HEK293 (cell line): ENCODE measurements around the gene ZNF79.

Experiments used
- CTCF ChIA-PET: fragments of 350-600 bp; formaldehyde crosslinking; extraction: SDS; loops from one replicate; lab custom pipeline; 2021; ENCODE audit warnings: antibody characterized with exemption; lab: Yijun Ruan, JAX
- POLR2A ChIA-PET: fragments of 300-600 bp; formaldehyde crosslinking; extraction: SDS; loops from one replicate; lab custom pipeline; 2020; ENCODE audit warnings: antibody characterized with exemption, inconsistent platforms; lab: Yijun Ruan, JAX
- H3K27ac ChIP-seq: fragments of 200-500 bp; sonication (Bioruptor generic); 2 replicates; pipeline ENCODE4 v1.5.1; 2014; ENCODE audit warnings: low read depth, low read length, control low read depth, inconsistent platforms; ENCODE audit errors: extremely low read depth
- H3K36me3 ChIP-seq, 2 experiments: fragments of 200-500 bp in 1 of 2; sonication (Bioruptor generic) in 1 of 2; 1 replicate in 1 of 2; 2 replicates in 1 of 2; pipeline ENCODE4 v1.5.1; 2014 to 2017; ENCODE audit warnings: inconsistent platforms in 2 of 2, low read length in 2 of 2; ENCODE audit not compliant: control insufficient read depth in 2 of 2, insufficient read depth in 1 of 2
- H3K4me1 ChIP-seq: fragments of 200-500 bp; sonication (Bioruptor generic); 2 replicates; pipeline ENCODE4 v1.5.1; 2014; ENCODE audit warnings: mild to moderate bottlenecking, low read length, inconsistent platforms; ENCODE audit not compliant: control insufficient read depth, insufficient read depth
- H3K4me3 ChIP-seq: 2 replicates; pipeline ENCODE4 v1.5.1; 2011; ENCODE audit warnings: low read depth, mild to moderate bottlenecking, control low read depth, low read length, moderate library complexity
- H3K9me3 ChIP-seq: fragments of 200-500 bp; sonication (Bioruptor generic); 2 replicates; pipeline ENCODE4 v1.5.1; 2014; ENCODE audit warnings: low read depth, low read length, inconsistent platforms; ENCODE audit not compliant: control insufficient read depth, insufficient read depth
- BCL11B ChIP-seq: fragments of 450-650 bp; formaldehyde crosslinking; IDR thresholded peaks from 2 replicates; pipeline ENCODE4 v1.5.1; 2016; ENCODE audit warnings: low read depth, missing biosample characterization, missing genetic modification characterization
- KLF10 ChIP-seq: fragments of 450-650 bp; IDR thresholded peaks from 2 replicates; pipeline ENCODE4 v1.5.1; 2018; ENCODE audit warnings: missing biosample characterization, mild to moderate bottlenecking, missing genetic modification characterization
- KLF9 ChIP-seq: fragments of 450-650 bp; formaldehyde crosslinking; IDR thresholded peaks from 2 replicates; pipeline ENCODE4 v1.5.1; 2016; ENCODE audit warnings: missing biosample characterization, missing genetic modification characterization, low read depth
- OSR2 ChIP-seq: fragments of 450-650 bp; formaldehyde crosslinking; IDR thresholded peaks from 2 replicates; pipeline ENCODE4 v1.5.1; 2016; ENCODE audit warnings: missing biosample characterization, missing genetic modification characterization
- PRDM1 ChIP-seq: fragments of 450-650 bp; formaldehyde crosslinking; IDR thresholded peaks from 2 replicates; pipeline ENCODE4; 2016; ENCODE audit warnings: missing biosample characterization, missing genetic modification characterization
- SP2 ChIP-seq: fragments of 450-650 bp; formaldehyde crosslinking; IDR thresholded peaks from 2 replicates; pipeline ENCODE4 v1.5.1; 2016; ENCODE audit warnings: missing biosample characterization, missing genetic modification characterization
- TCF7L2 ChIP-seq: IDR thresholded peaks from 2 replicates; pipeline ENCODE4 v1.6.1; 2011; ENCODE audit warnings: low read depth, mild to moderate bottlenecking, inconsistent platforms, low read length, moderate library complexity, borderline replicate concordance
- ZBTB1 ChIP-seq: fragments of 450-650 bp; formaldehyde crosslinking; IDR thresholded peaks from 2 replicates; pipeline ENCODE4 v1.5.1; 2016; ENCODE audit warnings: missing biosample characterization, missing genetic modification characterization
- ZFP37 ChIP-seq: fragments of 450-650 bp; formaldehyde crosslinking; IDR thresholded peaks from 2 replicates; pipeline ENCODE4 v1.5.1; 2016; ENCODE audit warnings: missing biosample characterization, missing genetic modification characterization
- ZNF16 ChIP-seq: fragments of 450-650 bp; formaldehyde crosslinking; IDR thresholded peaks from 2 replicates; pipeline ENCODE4 v1.5.1; 2016; ENCODE audit warnings: low read depth, missing biosample characterization, missing genetic modification characterization
- ZNF280C ChIP-seq: fragments of 450-650 bp; formaldehyde crosslinking; IDR thresholded peaks from 2 replicates; pipeline ENCODE4 v1.5.1; 2016; ENCODE audit warnings: missing biosample characterization, missing genetic modification characterization
- ZNF391 ChIP-seq: fragments of 450-650 bp; formaldehyde crosslinking; IDR thresholded peaks from 2 replicates; pipeline ENCODE4 v1.5.1; 2016; ENCODE audit warnings: low read depth, missing biosample characterization, missing genetic modification characterization, borderline replicate concordance
- ZNF416 ChIP-seq: fragments of 450-650 bp; formaldehyde crosslinking; IDR thresholded peaks from 2 replicates; pipeline ENCODE4 v1.5.1; 2016; ENCODE audit warnings: missing biosample characterization, missing genetic modification characterization
- ZNF426 ChIP-seq: fragments of 450-650 bp; formaldehyde crosslinking; IDR thresholded peaks from 2 replicates; pipeline ENCODE4 v1.5.1; 2017; ENCODE audit warnings: missing biosample characterization, missing genetic modification characterization, mild to moderate bottlenecking, inconsistent platforms, moderate library complexity
- ZNF501 ChIP-seq: fragments of 450-650 bp; formaldehyde crosslinking; IDR thresholded peaks from 2 replicates; pipeline ENCODE4 v1.5.1; 2016; ENCODE audit warnings: missing biosample characterization, missing genetic modification characterization
- ZNF544 ChIP-seq: fragments of 450-650 bp; formaldehyde crosslinking; IDR thresholded peaks from 2 replicates; pipeline ENCODE4 v1.5.0; 2017; ENCODE audit warnings: missing biosample characterization, missing genetic modification characterization
- ZNF585B ChIP-seq: fragments of 450-650 bp; formaldehyde crosslinking; IDR thresholded peaks from 2 replicates; pipeline ENCODE4 v1.5.1; 2016; ENCODE audit warnings: missing biosample characterization, missing genetic modification characterization
- ZNF670 ChIP-seq: fragments of 450-650 bp; formaldehyde crosslinking; IDR thresholded peaks from 2 replicates; pipeline ENCODE4 v1.5.1; 2016; ENCODE audit warnings: missing biosample characterization, missing genetic modification characterization, low read depth
- ZNF785 ChIP-seq: fragments of 450-650 bp; formaldehyde crosslinking; IDR thresholded peaks from 2 replicates; pipeline ENCODE4 v1.5.1; 2016; ENCODE audit warnings: missing biosample characterization, missing genetic modification characterization
- ZNF792 ChIP-seq: fragments of 450-650 bp; formaldehyde crosslinking; IDR thresholded peaks from 2 replicates; pipeline ENCODE4 v1.5.1; 2016; ENCODE audit warnings: missing biosample characterization, missing genetic modification characterization
- ZXDB ChIP-seq: fragments of 450-650 bp; formaldehyde crosslinking; IDR thresholded peaks from 2 replicates; pipeline ENCODE4 v1.5.1; 2016; ENCODE audit warnings: missing biosample characterization, missing genetic modification characterization
- TF ChIP-seq, protein P1 (sequence below): fragments of 450-650 bp; formaldehyde crosslinking; IDR thresholded peaks from 2 replicates; pipeline ENCODE4 v1.5.1; 2016; ENCODE audit warnings: missing biosample characterization, missing genetic modification characterization
- TF ChIP-seq, protein P2 (sequence below): fragments of 450-650 bp; formaldehyde crosslinking; IDR thresholded peaks from 2 replicates; pipeline ENCODE4 v1.5.1; 2016; ENCODE audit warnings: missing biosample characterization, missing genetic modification characterization

Gene ZNF79

GRCh38 chr9:127407492-127407843, 16.7 kb upstream of the ZNF79 start:
- Histone ChIP-seq H3K27ac (no peak overlapping the region), H3K4me3 (no peak overlapping the region), H3K4me1 (no peaks in the 10 kb centered on the region), H3K36me3 (peaks cover 0 to 32% of the 10 kb centered on the region in 2 experiments; a peak in 1 of 3 replicates), H3K9me3 (no peaks in the 10 kb centered on the region)
- CTCF ChIA-PET: interaction anchor here (0.7 to 1.8 kb wide), 5 partner anchors 9 to 704 kb away, joined by 3 to 7 read pairs (median 4); partner anchors contain the start of gene SLC2A8
- TF ChIP-seq ZNF585B: no peak
- TF ChIP-seq, protein P1, sequence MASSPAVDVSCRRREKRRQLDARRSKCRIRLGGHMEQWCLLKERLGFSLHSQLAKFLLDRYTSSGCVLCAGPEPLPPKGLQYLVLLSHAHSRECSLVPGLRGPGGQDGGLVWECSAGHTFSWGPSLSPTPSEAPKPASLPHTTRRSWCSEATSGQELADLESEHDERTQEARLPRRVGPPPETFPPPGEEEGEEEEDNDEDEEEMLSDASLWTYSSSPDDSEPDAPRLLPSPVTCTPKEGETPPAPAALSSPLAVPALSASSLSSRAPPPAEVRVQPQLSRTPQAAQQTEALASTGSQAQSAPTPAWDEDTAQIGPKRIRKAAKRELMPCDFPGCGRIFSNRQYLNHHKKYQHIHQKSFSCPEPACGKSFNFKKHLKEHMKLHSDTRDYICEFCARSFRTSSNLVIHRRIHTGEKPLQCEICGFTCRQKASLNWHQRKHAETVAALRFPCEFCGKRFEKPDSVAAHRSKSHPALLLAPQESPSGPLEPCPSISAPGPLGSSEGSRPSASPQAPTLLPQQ (tag by site-specific recombination): no peak
- POLR2A ChIA-PET: interaction anchor here (0.7 to 3.8 kb wide), 4 partner anchors 11 to 19 kb away, joined by 3 to 18 read pairs (median 4); partner anchors contain the start of genes SLC2A8 and ZNF79

- no peak for TF ChIP-seq ZNF792
- CTCF ChIA-PET: no interaction called here
- H3K4me1 ChIP-seq: no peaks in the 10 kb centered on the region
These were observed 13.1 kb upstream of the ZNF79 start for GRCh38 chr9:127411122-127411521.

DNA sequence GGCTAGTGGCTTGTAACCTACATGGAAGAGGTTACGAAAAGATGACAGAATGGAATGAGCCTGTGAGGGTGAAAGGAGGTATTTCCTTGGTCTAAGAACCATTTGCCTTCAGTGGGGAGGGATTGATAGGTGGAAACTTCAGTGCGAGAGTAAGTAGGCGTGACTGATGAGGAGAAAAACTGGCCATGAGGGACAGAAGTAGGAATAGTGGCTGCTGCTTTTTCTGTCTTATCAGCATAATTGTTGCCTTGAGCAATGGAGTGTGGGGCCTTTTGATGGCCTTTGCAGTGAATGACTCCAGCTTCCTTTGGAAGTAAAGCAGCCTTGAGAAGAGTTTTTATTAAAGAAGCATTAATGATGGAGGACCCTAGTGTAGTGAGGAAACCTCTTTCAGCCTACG, 9.0 kb upstream of the ZNF79 start:
- H3K4me3 ChIP-seq: no peak overlapping the region
- no peaks in the 10 kb centered on the region for H3K9me3 ChIP-seq
- ChIA-PET POLR2A (interaction anchor here (0.9 to 1.2 kb wide), 3 partner anchors 9 to 36 kb away, joined by 3 to 6 read pairs (median 5); partner anchors contain the start of genes LRSAM1, RPL12, SLC2A8 and ZNF79), CTCF (interaction anchor here (1.4 kb wide), 1 partner anchor 16 kb away, joined by 4 read pairs; no protein-coding TSS in a partner anchor)
- no peaks in the 10 kb centered on the region for H3K4me1 ChIP-seq
- no peaks in the 10 kb centered on the region; a peak in 1 of 3 replicates for H3K36me3 ChIP-seq
- TF ChIP-seq ZNF280C (tag by site-specific recombination) (no peak), ZNF670 (tag by site-specific recombination) (no peak), ZNF426 (no peak), KLF10 (tag by site-specific recombination) (no peak), OSR2 (tag by site-specific recombination) (peak; percentile 32; the same call in 1 of the 2 replicates), ZFP37 (tag by site-specific recombination) (no peak)
- no peak overlapping the region for H3K27ac ChIP-seq

More at GRCh38 chr9:127411122-127411521, 13.1 kb upstream of the ZNF79 start:
- no peak overlapping the region for H3K4me3 ChIP-seq
- no peak overlapping the region for H3K27ac ChIP-seq
- POLR2A ChIA-PET: interaction anchor here (0.8 kb wide), 1 partner anchor 12 kb away, joined by 3 read pairs; no protein-coding TSS in a partner anchor
- no peaks in the 10 kb centered on the region for H3K9me3 ChIP-seq
- H3K36me3 ChIP-seq: peaks cover 0 to under 1% of the 10 kb centered on the region in 2 experiments; a peak in 2 of 3 replicates

DNA sequence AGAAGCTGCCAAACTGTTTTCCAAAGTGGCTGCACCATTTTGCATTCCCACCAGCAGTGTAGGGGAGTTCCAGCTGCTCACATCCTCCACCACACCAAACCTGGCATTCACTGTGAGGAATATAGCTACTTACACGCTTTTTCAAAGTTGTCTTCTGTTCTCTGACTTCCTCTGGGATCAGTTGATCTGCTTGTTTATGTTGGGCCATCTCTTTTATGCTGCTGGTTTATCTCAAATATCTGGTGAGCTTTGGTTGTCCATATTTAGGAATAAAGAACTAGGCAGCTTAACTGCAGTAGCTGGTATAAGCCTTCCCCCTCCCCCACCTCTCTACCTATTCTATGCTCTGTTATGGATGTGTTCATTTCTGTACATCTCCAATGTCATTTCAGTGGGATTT, 8.5 kb upstream of the ZNF79 start:
- H3K4me3 ChIP-seq: no peak overlapping the region
- no peaks in the 10 kb centered on the region for H3K4me1 ChIP-seq
- no peak for TF ChIP-seq ZNF544 (tag by site-specific recombination)
- TF ChIP-seq, protein P2, sequence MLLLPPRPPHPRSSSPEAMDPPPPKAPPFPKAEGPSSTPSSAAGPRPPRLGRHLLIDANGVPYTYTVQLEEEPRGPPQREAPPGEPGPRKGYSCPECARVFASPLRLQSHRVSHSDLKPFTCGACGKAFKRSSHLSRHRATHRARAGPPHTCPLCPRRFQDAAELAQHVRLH (tag by site-specific recombination): no peak
- TF ChIP-seq ZNF416 (tag by site-specific recombination): no peak
- TF ChIP-seq ZNF785 (tag by site-specific recombination): no peak
- no peak for TF ChIP-seq ZNF501 (tag by site-specific recombination)
- TF ChIP-seq ZNF391 (tag by site-specific recombination): no peak
- no peak for TF ChIP-seq PRDM1 (tag by site-specific recombination)
- TF ChIP-seq SP2: no peak
- no peak for TF ChIP-seq KLF9 (tag by site-specific recombination)
- no peak for TF ChIP-seq ZBTB1
- no peak for TF ChIP-seq ZXDB
- no peak for TF ChIP-seq ZNF16
- no peak for TF ChIP-seq TCF7L2
- no peak for TF ChIP-seq BCL11B (tag by site-specific recombination)
- H3K27ac ChIP-seq: no peak overlapping the region
- no peaks in the 10 kb centered on the region for H3K9me3 ChIP-seq
- CTCF ChIA-PET: interaction anchor here (1.4 kb wide), 1 partner anchor 17 kb away, joined by 4 read pairs; no protein-coding TSS in a partner anchor
- POLR2A ChIA-PET: interaction anchor here (0.9 to 1.2 kb wide), 3 partner anchors 9 to 35 kb away, joined by 3 to 6 read pairs (median 5); partner anchors contain the start of genes LRSAM1, RPL12, SLC2A8 and ZNF79
- no peaks in the 10 kb centered on the region; a peak in 1 of 3 replicates for H3K36me3 ChIP-seq
